Cardiac muscle cell (in vitro differentiated cells and primary cell): Measurements from ENCODE around the gene GLIPR2. TPM values are rescaled to one million over a fixed set of nuclear protein-coding genes. Genes with fewer than 3 reads are reported as not detected.
A peak's percentile ranks its signal among the peaks of the same experiment; 100 is the strongest.

ENCODE experiments used
- DNase-seq, 2 donors: peaks; one replicate each; pipeline versions ENCODE4 v3.0.0 to v3.0.0-alpha.2; 2010 to 2017; ENCODE audit warnings: low read depth in 1 of 2, low spot score in 1 of 2
- H3K27ac ChIP-seq: fragments of 200-600 bp; sonication (generic); 2 replicates; pipeline ENCODE4 v1.5.1; 2016
- H3K27me3 ChIP-seq: fragments of 200-600 bp; sonication (generic); 2 replicates; pipeline ENCODE4 v1.6.0; 2016; ENCODE audit warnings: control low read depth
- H3K36me3 ChIP-seq: fragments of 200-600 bp; sonication (generic); 2 replicates; pipeline ENCODE4 v1.5.1; 2016; ENCODE audit warnings: control low read depth
- H3K4me1 ChIP-seq: fragments of 200-600 bp; sonication (generic); 2 replicates; pipeline ENCODE4 v1.8.1; 2017; ENCODE audit warnings: low read depth, mild to moderate bottlenecking, mixed run types
- H3K4me3 ChIP-seq: fragments of 200-600 bp; sonication (generic); 2 replicates; pipeline ENCODE4 v1.5.1; 2016; ENCODE audit warnings: mild to moderate bottlenecking
- H3K9me3 ChIP-seq: fragments of 200-600 bp; sonication (generic); 2 replicates; pipeline ENCODE4 v1.5.1; 2017; ENCODE audit warnings: low read depth, mild to moderate bottlenecking, control low read depth
- polyA plus RNA-seq: library from polyadenylated mRNA; unstranded; fragments of >200 nt; fragmentation: Nextera tagmentation; extraction: Ambion mirVana; gene quantifications from 2 replicates; pipeline ENCODE4 v1.2.1, GENCODE V29; 2016
- total RNA-seq: library from RNA; depleted of rRNA; stranded (reverse); fragments of >200 nt; gene quantifications from 2 replicates; pipeline ENCODE4 v1.2.3, GENCODE V29; 2016
- TF ChIP-seq, protein P1 (sequence below): IDR thresholded peaks from 2 replicates; pipeline ENCODE4 v1.5.1; 2012; ENCODE audit warnings: low read depth, mild to moderate bottlenecking, low read length

GLIPR2 gene
- total and polyA plus RNA-seq, 2 experiments from 2014 or later: 3.2 to 15.1 TPM

DNA sequence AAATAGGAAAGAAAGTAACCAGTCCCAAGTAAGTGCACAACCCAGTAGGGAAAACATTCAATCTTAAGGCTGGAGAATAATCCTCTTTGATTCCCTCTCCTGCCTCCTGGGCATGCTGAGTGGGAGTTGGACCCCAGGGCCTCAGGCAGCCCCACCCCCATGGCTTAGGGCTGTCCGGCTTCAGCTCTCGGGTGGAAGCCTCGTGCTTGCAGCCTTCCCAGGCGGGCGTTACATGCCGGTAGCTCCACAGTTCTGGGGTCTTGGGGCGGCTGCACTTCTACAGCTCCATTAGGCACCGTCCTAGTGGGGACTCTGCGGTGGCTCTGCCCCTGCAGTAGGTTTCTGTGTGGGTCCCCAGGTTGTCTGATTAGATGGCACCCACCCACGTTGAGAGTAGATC, 10.1 kb downstream of the GLIPR2 start:
- no peaks in the 10 kb centered on the region for H3K27me3 ChIP-seq
- TF ChIP-seq, protein P1, sequence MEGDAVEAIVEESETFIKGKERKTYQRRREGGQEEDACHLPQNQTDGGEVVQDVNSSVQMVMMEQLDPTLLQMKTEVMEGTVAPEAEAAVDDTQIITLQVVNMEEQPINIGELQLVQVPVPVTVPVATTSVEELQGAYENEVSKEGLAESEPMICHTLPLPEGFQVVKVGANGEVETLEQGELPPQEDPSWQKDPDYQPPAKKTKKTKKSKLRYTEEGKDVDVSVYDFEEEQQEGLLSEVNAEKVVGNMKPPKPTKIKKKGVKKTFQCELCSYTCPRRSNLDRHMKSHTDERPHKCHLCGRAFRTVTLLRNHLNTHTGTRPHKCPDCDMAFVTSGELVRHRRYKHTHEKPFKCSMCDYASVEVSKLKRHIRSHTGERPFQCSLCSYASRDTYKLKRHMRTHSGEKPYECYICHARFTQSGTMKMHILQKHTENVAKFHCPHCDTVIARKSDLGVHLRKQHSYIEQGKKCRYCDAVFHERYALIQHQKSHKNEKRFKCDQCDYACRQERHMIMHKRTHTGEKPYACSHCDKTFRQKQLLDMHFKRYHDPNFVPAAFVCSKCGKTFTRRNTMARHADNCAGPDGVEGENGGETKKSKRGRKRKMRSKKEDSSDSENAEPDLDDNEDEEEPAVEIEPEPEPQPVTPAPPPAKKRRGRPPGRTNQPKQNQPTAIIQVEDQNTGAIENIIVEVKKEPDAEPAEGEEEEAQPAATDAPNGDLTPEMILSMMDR: no peak
- no peak overlapping the region for H3K27ac ChIP-seq
- no peaks in the 10 kb centered on the region for H3K36me3 ChIP-seq
- no peak overlapping the region for H3K4me3 ChIP-seq
- no peak for DNase-seq
- H3K4me1 ChIP-seq: no peaks in the 10 kb centered on the region
- H3K9me3 ChIP-seq: no peaks in the 10 kb centered on the region

DNA sequence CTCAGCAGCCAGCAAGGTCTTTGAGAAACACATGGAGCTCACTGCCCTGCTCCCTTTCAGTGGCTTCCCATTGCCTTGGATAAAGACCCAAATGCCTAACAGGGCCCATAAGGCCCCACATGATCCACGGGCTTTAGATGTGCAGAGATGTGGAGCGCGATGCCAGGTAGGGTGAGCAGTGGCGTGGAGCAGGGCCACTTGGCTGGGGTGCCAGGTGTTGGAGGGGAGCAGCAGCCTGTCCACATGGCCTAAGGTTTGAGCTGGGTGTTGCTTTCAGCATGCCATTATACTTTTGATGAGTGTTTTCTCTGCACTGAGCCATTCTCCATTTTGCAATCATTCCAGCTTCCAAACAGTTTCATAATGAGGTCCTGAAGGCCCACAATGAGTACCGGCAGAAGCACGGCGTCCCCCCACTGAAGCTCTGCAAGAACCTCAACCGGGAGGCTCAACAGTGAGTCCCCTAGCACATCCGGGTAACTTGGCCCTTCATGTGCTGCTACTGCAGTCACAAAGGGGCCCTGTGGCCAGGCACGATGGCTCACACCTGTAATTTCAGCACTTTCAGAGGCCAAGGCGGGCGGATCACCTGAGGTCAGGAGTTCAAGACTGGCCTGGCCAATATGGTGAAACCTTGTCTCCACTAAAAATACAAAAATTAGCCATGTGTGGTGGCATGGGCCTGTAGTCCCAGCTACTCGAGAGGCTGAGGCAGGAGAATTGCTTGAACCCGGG, 11.1 kb downstream of the GLIPR2 start:
- no peak overlapping the region for H3K27ac ChIP-seq
- no peaks in the 10 kb centered on the region for H3K36me3 ChIP-seq
- H3K4me1 ChIP-seq: no peaks in the 10 kb centered on the region
- H3K27me3 ChIP-seq: no peaks in the 10 kb centered on the region
- DNase-seq: no peak
- no peaks in the 10 kb centered on the region for H3K9me3 ChIP-seq
- no peak overlapping the region for H3K4me3 ChIP-seq
- TF ChIP-seq, protein P1: no peak

DNA sequence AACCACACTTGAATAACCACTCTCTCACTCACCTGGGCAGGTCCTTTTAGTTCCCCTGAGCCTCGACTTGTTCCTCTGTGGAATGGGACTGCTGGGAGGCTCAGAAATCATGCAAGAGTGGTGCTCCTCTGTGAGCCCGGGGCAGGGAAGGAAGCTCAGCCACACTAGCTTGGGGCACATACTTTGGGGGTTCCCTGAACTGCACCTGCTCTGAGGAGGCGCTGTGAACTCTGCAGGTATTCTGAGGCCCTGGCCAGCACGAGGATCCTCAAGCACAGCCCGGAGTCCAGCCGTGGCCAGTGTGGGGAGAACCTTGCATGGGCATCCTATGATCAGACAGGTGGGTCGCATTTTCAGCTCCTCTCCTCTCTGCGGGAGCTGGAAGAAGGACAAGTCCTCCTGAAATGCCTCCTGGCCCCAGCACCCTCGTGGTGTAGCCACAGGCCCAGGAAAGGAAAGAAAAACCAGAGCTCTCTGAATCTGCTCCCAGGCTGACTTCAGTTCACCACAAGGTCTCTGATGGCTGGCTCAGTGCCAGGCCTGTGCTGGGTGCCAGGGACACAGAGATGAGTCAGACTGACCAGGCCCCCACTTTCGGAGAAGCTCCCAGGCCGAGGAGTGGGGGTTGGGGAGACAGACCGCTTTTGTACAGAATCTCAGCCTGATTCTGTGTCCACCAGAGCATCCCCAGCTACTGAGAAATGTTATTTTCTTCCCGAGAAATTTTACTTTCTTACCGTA, 11.9 kb downstream of the GLIPR2 start:
- H3K4me3 ChIP-seq: no peak overlapping the region
- TF ChIP-seq, protein P1: peak; percentile 4
- H3K9me3 ChIP-seq: no peaks in the 10 kb centered on the region
- no peaks in the 10 kb centered on the region for H3K27me3 ChIP-seq
- no peaks in the 10 kb centered on the region for H3K36me3 ChIP-seq
- no peak overlapping the region for H3K27ac ChIP-seq
- DNase-seq: peak in 1 of 2 donors; percentile 98
- no peaks in the 10 kb centered on the region for H3K4me1 ChIP-seq

DNA sequence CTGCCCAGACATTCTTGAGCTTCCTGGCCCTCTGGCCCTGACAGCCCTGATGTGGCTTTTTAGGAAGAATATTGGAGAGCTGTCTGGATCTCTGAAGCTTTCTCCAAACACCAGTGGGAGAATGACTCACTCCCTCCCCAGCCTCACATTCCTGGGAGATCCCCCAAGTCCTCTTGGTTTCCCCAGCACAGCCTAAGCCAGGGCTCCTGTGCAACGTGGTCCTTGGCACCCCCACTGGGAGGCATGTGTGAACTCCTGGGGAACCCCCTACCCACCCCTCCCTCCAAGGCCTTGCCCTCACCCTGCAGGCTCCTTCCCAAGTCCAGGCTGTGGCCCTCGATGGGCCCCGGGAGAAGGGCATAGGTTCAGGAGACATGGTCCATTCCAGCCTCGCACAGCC, 12.7 kb downstream of the GLIPR2 start:
- H3K4me1 ChIP-seq: no peaks in the 10 kb centered on the region

DNA sequence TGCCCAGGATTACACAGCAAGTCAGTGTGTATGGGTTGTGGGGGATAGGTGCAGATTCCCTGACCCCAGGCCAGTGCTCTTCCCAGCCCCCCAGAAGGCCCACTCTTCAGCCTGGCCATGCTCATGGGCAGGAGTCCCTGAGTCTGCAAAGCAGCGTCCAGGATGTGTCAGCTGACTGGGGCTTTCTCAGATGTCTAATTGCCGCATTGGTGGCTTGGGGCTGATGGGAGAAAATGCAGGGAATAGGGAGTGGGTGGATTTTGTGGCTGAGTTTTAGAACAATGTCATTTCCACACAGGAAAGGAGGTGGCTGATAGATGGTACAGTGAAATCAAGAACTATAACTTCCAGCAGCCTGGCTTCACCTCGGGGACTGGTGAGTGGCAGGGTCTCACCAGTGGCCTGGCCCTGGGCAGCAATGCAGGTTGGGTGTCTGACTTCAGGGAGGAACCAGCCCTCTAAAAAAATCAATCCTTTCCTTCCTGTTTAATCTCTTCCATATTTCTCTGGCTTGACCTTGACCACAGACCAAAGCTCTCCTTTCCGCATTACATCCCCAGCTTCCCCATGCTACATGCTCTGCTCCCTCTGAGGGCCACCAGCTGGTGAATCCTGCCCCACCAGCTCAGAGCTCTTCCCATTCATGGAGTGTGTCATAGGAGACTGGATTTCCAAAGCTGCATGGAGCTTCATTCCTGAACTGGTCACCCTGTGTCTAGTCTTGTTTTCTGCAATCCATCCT, 14.2 kb downstream of the GLIPR2 start:
- no peaks in the 10 kb centered on the region for H3K36me3 ChIP-seq

More for the DNA sequence above, 12.7 kb downstream of the GLIPR2 start:
- H3K36me3 ChIP-seq: no peaks in the 10 kb centered on the region
- TF ChIP-seq, protein P1: no peak
- peak in 1 of 2 donors; percentile 79 for DNase-seq
- no peaks in the 10 kb centered on the region for H3K27me3 ChIP-seq
- H3K4me3 ChIP-seq: no peak overlapping the region
- no peaks in the 10 kb centered on the region for H3K9me3 ChIP-seq
- no peak overlapping the region for H3K27ac ChIP-seq

More for the DNA sequence above, 14.2 kb downstream of the GLIPR2 start:
- TF ChIP-seq, protein P1: no peak
- Histone ChIP-seq H3K27me3 (no peaks in the 10 kb centered on the region), H3K4me1 (peaks cover 7% of the 10 kb centered on the region), H3K27ac (no peak overlapping the region), H3K9me3 (no peaks in the 10 kb centered on the region), H3K4me3 (no peak overlapping the region)
- peak in 1 of 2 donors; percentile 30 for DNase-seq
